Body of pancreas (tissue), 4 donors: ENCODE measurements around the gene RNMT.

ENCODE experiments used
- POLR2A ChIP-seq, 3 donors: fragments of 450-650 bp; IDR thresholded peaks; one replicate each; pipeline ENCODE4 v1.6.1; 2016; ENCODE audit warnings: antibody characterized with exemption in 3 of 3, mild to moderate bottlenecking in 2 of 3
- TF ChIP-seq, protein P1 (sequence below), 7 experiments: fragments of 450-650 bp in 4 of 7; fragments of 200-600 bp in 3 of 7; sonication (generic) in 3 of 7; IDR thresholded peaks; one replicate each; pipeline ENCODE4 v1.5.1; 2016 to 2019; ENCODE audit warnings: antibody characterized with exemption in 7 of 7

DNA sequence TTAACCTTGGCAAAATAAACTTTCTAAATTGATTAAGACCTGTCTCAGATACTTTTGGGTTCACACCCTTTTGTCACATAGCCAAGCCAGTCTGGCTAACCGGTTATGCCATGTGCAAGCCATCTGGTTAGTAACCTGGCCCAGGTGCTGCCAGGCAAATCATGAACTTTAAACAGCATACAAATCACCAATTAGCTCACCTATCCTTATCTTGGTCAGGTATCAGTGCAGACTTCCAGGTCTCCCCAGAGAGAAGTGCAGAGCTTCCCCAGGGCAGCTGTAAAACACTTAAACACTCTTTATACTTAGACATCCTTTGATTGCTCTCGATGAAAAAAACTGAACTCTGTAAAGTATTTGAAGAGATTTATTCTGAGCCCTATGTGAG, 82.6 kb downstream of the RNMT start:
- TF ChIP-seq POLR2A (IDR thresholded peaks at IDR 0.05), result no peak
- TF ChIP-seq, protein P1, sequence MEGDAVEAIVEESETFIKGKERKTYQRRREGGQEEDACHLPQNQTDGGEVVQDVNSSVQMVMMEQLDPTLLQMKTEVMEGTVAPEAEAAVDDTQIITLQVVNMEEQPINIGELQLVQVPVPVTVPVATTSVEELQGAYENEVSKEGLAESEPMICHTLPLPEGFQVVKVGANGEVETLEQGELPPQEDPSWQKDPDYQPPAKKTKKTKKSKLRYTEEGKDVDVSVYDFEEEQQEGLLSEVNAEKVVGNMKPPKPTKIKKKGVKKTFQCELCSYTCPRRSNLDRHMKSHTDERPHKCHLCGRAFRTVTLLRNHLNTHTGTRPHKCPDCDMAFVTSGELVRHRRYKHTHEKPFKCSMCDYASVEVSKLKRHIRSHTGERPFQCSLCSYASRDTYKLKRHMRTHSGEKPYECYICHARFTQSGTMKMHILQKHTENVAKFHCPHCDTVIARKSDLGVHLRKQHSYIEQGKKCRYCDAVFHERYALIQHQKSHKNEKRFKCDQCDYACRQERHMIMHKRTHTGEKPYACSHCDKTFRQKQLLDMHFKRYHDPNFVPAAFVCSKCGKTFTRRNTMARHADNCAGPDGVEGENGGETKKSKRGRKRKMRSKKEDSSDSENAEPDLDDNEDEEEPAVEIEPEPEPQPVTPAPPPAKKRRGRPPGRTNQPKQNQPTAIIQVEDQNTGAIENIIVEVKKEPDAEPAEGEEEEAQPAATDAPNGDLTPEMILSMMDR (IDR thresholded peaks at IDR 0.05), result no peak
